H9 (cell line): ENCODE results near the gene KLF13. TPM values are rescaled to one million over a fixed set of nuclear protein-coding genes. Genes with fewer than 3 reads are reported as not detected.

Experiments used
- DNase-seq: peaks from one replicate; pipeline ENCODE4 v3.0.0-alpha.2; 2017
- H2AFZ ChIP-seq: one replicate; pipeline ENCODE4 v1.6.1; 2013; ENCODE audit warnings: mild to moderate bottlenecking, low read length, control low read depth, moderate library complexity
- H2AK5ac ChIP-seq: 2 replicates; pipeline ENCODE4 v1.6.1; 2013; ENCODE audit warnings: low read length, control low read depth, mixed read lengths; ENCODE audit not compliant: insufficient read length
- H2BK120ac ChIP-seq: one replicate; pipeline ENCODE4 v1.6.1; 2013; ENCODE audit warnings: low read depth, mild to moderate bottlenecking, low read length, control low read depth, inconsistent platforms; ENCODE audit not compliant: poor library complexity, severe bottlenecking
- H2BK12ac ChIP-seq: 2 replicates; pipeline ENCODE4 v1.6.1; 2013; ENCODE audit warnings: low read length, control low read depth, mixed read lengths, low read depth; ENCODE audit not compliant: insufficient read length
- H2BK15ac ChIP-seq: 2 replicates; pipeline ENCODE4 v1.6.1; 2013; ENCODE audit warnings: low read depth, low read length, control low read depth
- H2BK20ac ChIP-seq: one replicate; pipeline ENCODE4 v1.6.1; 2013; ENCODE audit warnings: low read depth, mild to moderate bottlenecking, low read length, control low read depth, inconsistent platforms; ENCODE audit not compliant: poor library complexity, severe bottlenecking
- H2BK5ac ChIP-seq: 2 replicates; pipeline ENCODE4 v1.6.1; 2013; ENCODE audit warnings: low read length, control low read depth, mixed read lengths; ENCODE audit not compliant: insufficient read length
- H3K14ac ChIP-seq: 2 replicates; pipeline ENCODE4 v1.6.1; 2013; ENCODE audit warnings: low read length, control low read depth; ENCODE audit not compliant: insufficient read depth
- H3K18ac ChIP-seq: 2 replicates; pipeline ENCODE4 v1.6.1; 2013; ENCODE audit warnings: low read depth, mild to moderate bottlenecking, mixed read lengths, low read length, control low read depth; ENCODE audit not compliant: insufficient read length
- H3K23ac ChIP-seq: 2 replicates; pipeline ENCODE4 v1.6.1; 2013; ENCODE audit warnings: low read length, control low read depth, mixed read lengths, low read depth; ENCODE audit not compliant: insufficient read length
- H3K23me2 ChIP-seq: 2 replicates; pipeline ENCODE4 v1.6.1; 2013; ENCODE audit warnings: low read depth, mild to moderate bottlenecking, mixed read lengths, low read length, control low read depth; ENCODE audit not compliant: insufficient read length, poor library complexity, severe bottlenecking
- H3K27ac ChIP-seq: 2 replicates; pipeline ENCODE4 v1.5.1; 2013; ENCODE audit warnings: low read length, control low read depth, mixed read lengths, low read depth; ENCODE audit not compliant: insufficient read length
- H3K27me3 ChIP-seq: 2 replicates; pipeline ENCODE4 v1.6.1; 2013; ENCODE audit warnings: low read length, control low read depth, inconsistent platforms; ENCODE audit not compliant: insufficient read depth
- H3K4ac ChIP-seq: 2 replicates; pipeline ENCODE4 v1.6.1; 2013; ENCODE audit warnings: low read depth, mild to moderate bottlenecking, control low read depth, inconsistent platforms, low read length, moderate library complexity
- H3K4me1 ChIP-seq: 2 replicates; pipeline ENCODE4 v1.6.1; 2013; ENCODE audit warnings: low read length, control low read depth, inconsistent platforms; ENCODE audit not compliant: insufficient read depth
- H3K4me2 ChIP-seq: 2 replicates; pipeline ENCODE4 v1.6.1; 2013; ENCODE audit warnings: low read length, control low read depth, mixed read lengths; ENCODE audit not compliant: insufficient read length, insufficient read depth
- H3K56ac ChIP-seq: 2 replicates; pipeline ENCODE4 v1.6.1; 2013; ENCODE audit warnings: low read depth, mild to moderate bottlenecking, mixed read lengths, low read length, control low read depth; ENCODE audit not compliant: insufficient read length
- H3K79me1 ChIP-seq: 2 replicates; pipeline ENCODE4 v1.6.1; 2013; ENCODE audit warnings: low read depth, mild to moderate bottlenecking, moderate library complexity, low read length, control low read depth, inconsistent platforms; ENCODE audit not compliant: insufficient read depth, poor library complexity, severe bottlenecking
- H3K79me2 ChIP-seq: 2 replicates; pipeline ENCODE4 v1.6.1; 2013; ENCODE audit warnings: low read length, control low read depth, inconsistent platforms; ENCODE audit not compliant: insufficient read depth
- H3K9ac ChIP-seq: 2 replicates; pipeline ENCODE4 v1.6.1; 2013; ENCODE audit warnings: low read length, control low read depth, mixed read lengths; ENCODE audit not compliant: insufficient read length; ENCODE audit errors: extremely low read depth
- H3K9me3 ChIP-seq: one replicate; pipeline ENCODE4 v1.6.1; 2013; ENCODE audit warnings: low read depth, low read length, inconsistent platforms; ENCODE audit not compliant: control insufficient read depth
- H3T11ph ChIP-seq: one replicate; pipeline ENCODE4 v1.6.1; 2013; ENCODE audit warnings: mild to moderate bottlenecking, low read length, control low read depth, inconsistent platforms
- H4K20me1 ChIP-seq: one replicate; pipeline ENCODE4 v1.6.1; 2013; ENCODE audit not compliant: control insufficient read depth, insufficient read length, insufficient read depth
- H4K5ac ChIP-seq: 2 replicates; pipeline ENCODE4 v1.6.1; 2013; ENCODE audit warnings: low read depth, mild to moderate bottlenecking, mixed read lengths, low read length, control low read depth; ENCODE audit not compliant: insufficient read length
- H4K8ac ChIP-seq: replicated peaks from 2 replicates; pipeline ENCODE4 v1.6.1; 2013; ENCODE audit warnings: low read length, control low read depth, mixed read lengths, low read depth; ENCODE audit not compliant: insufficient read length
- H4K91ac ChIP-seq: 2 replicates; pipeline ENCODE4 v1.6.1; 2013; ENCODE audit warnings: low read depth, mild to moderate bottlenecking, moderate library complexity, mixed read lengths, low read length, control low read depth; ENCODE audit not compliant: insufficient read length
- H3K27ac Mint-ChIP-seq, 3 experiments: 2 replicates in 2 of 3; 3 replicates in 1 of 3; pipeline ENCODE4 v1.8.0; 2020 to 2021; ENCODE audit warnings: mixed read lengths in 3 of 3, mild to moderate bottlenecking in 1 of 3, moderate library complexity in 1 of 3
- H3K27me3 Mint-ChIP-seq: 2 replicates; pipeline ENCODE4 v1.8.0; 2021; ENCODE audit warnings: low read depth, mild to moderate bottlenecking, moderate library complexity, mixed read lengths
- H3K36me3 Mint-ChIP-seq, 3 experiments: 2 replicates in 2 of 3; 3 replicates in 1 of 3; pipeline ENCODE4 v1.8.0; 2020 to 2021; ENCODE audit warnings: low read depth in 3 of 3, mixed read lengths in 3 of 3; ENCODE audit not compliant: insufficient read depth in 1 of 3
- H3K4me1 Mint-ChIP-seq, 2 experiments: 2 replicates each; pipeline ENCODE4 v1.8.0; 2020; ENCODE audit warnings: mixed read lengths in 2 of 2
- H3K4me3 Mint-ChIP-seq, 2 experiments: 2 replicates in 1 of 2; 3 replicates in 1 of 2; pipeline ENCODE4 v1.8.0; 2020 to 2021; ENCODE audit warnings: mild to moderate bottlenecking in 2 of 2, mixed read lengths in 2 of 2, moderate library complexity in 1 of 2
- H3K9me3 Mint-ChIP-seq, 2 experiments: 2 replicates in 1 of 2; 3 replicates in 1 of 2; pipeline ENCODE4 v1.8.0; 2020; ENCODE audit warnings: mild to moderate bottlenecking in 2 of 2, mixed read lengths in 2 of 2, moderate library complexity in 1 of 2
- CTCF ChIP-seq: fragments of 200-600 bp; sonication (generic); conservative IDR thresholded peaks from 3 replicates; pipeline ENCODE4 v1.8.0; 2021; ENCODE audit warnings: antibody characterized with exemption, mild to moderate bottlenecking
- WGBS: extraction: QIAGEN DNeasy Blood & Tissue Kit; methylation state at CpG from one replicate; pipeline ENCODE4 v1.1.7; 2013; ENCODE audit warnings: missing lambda C conversion rate, low lambda C conversion rate, mixed read lengths; ENCODE audit not compliant: insufficient read length; ENCODE audit errors: extremely low coverage; 5-methylcytosine and 5-hydroxymethylcytosine counted together
- total RNA-seq: library from RNA; stranded (reverse); gene quantifications from 2 replicates; pipeline ENCODE4 v1.2.1, GENCODE V29; 2021

The KLF13 gene
- total RNA-seq, 1 experiment from 2014 or later: 33.4 TPM

GRCh38 chr15:31278061-31278445 is 48.6 kb upstream of the KLF13 start:
- Mint-ChIP-seq H3K4me1 (peaks cover 18 to 45% of the 10 kb centered on the region in 2 experiments), H3K4me3 (no peak overlapping the region), H3K27me3 (peaks cover 6% of the 10 kb centered on the region)

More at GRCh38 chr15:31278061-31278445, 48.6 kb upstream of the KLF13 start:
- Histone ChIP-seq H3K9me3 (no peaks in the 10 kb centered on the region), H3K4ac (no peak overlapping the region), H4K5ac (no peak overlapping the region), H4K91ac (no peak overlapping the region), H3K56ac (no peak overlapping the region), H2AFZ (no peak overlapping the region), H3K14ac (no peak overlapping the region), H3K9ac (no peak overlapping the region), H3K4me1 (no peaks in the 10 kb centered on the region), H3K79me1 (no peaks in the 10 kb centered on the region), H3T11ph (no peak overlapping the region), H3K27ac (no peak overlapping the region), H2BK15ac (no peak overlapping the region), H3K23ac (no peak overlapping the region), H4K20me1 (no peaks in the 10 kb centered on the region), H2AK5ac (no peak overlapping the region), H3K79me2 (no peaks in the 10 kb centered on the region), H2BK20ac (no peak overlapping the region), H2BK120ac (no peak overlapping the region), H2BK5ac (no peak overlapping the region), H4K8ac (no peak overlapping the region), H3K27me3 (no peaks in the 10 kb centered on the region), H2BK12ac (no peak overlapping the region), H3K18ac (no peak overlapping the region), H3K4me2 (no peak overlapping the region), H3K23me2 (no peaks in the 10 kb centered on the region)
- no peak overlapping the region for H3K27ac Mint-ChIP-seq
- TF ChIP-seq CTCF: 0 out of 3 replicates have a peak, but pooled peaks have one; percentile 17
- no peaks in the 10 kb centered on the region; a peak in 1 of 5 replicates for H3K9me3 Mint-ChIP-seq
- H3K36me3 Mint-ChIP-seq: no peaks in the 10 kb centered on the region
- WGBS: no CpG with 5 or more reads among the region's 6 CpGs
- peak; percentile 27 for DNase-seq
